CD4-positive, alpha-beta T cell (primary cell): ENCODE measurements around the gene OR4M2. TPM values are rescaled to one million over a fixed set of nuclear protein-coding genes. Genes with fewer than 3 reads are reported as not detected.

Source experiments
- total RNA-seq, 174 experiments: library from RNA in 2 of 174; stranded (reverse) in 2 of 174; gene quantifications; one replicate each; pipeline ENCODE4 v1.2.3 and lab custom pipeline; 2021 to 2026

The OR4M2 gene
- total RNA-seq, 2 experiments from 2014 or later, result not detected

Other genes with a start within 250 kb of the OR4M2 start
- gene POTEB, start 202.8 kb upstream of the OR4M2 start, total RNA-seq, result not detected